ENCODE data around the gene CYTH4. TPM values are rescaled to one million over a fixed set of nuclear protein-coding genes. Genes with fewer than 3 reads are reported as not detected.

The CYTH4 gene
- total RNA-seq, 1 donor from 2014 or later = not detected

GRCh38 chr22:37354670-37355069, 72.4 kb downstream of the CYTH4 start:
- H3K9me3 Mint-ChIP-seq (ENCODE audit: low read depth) = no peaks in the 10 kb centered on the region
- no peak overlapping the region for H3K27ac Mint-ChIP-seq (ENCODE audit: unreplicated experiment)
- DNase-seq (ENCODE audit: low spot score) = no peak
- no peaks in the 10 kb centered on the region for H3K36me3 Mint-ChIP-seq (ENCODE audit: low read depth)
- peaks cover 23% of the 10 kb centered on the region for H3K27me3 Mint-ChIP-seq (ENCODE audit: low read depth)
- H3K4me1 Mint-ChIP-seq (ENCODE audit: low read depth) = peaks cover 3% of the 10 kb centered on the region
- TF ChIP-seq CTCF (IDR thresholded peaks at IDR 0.05) = no peak
- no peak overlapping the region for H3K4me3 Mint-ChIP-seq (ENCODE audit: unreplicated experiment)

- H3K36me3 Mint-ChIP-seq (ENCODE audit: low read depth) = no peaks in the 10 kb centered on the region
- no peak for TF ChIP-seq CTCF (IDR thresholded peaks at IDR 0.05)
- H3K9me3 Mint-ChIP-seq (ENCODE audit: low read depth) = no peaks in the 10 kb centered on the region
- H3K27me3 Mint-ChIP-seq (ENCODE audit: low read depth) = peaks cover 23% of the 10 kb centered on the region
- H3K4me3 Mint-ChIP-seq (ENCODE audit: unreplicated experiment) = no peak overlapping the region
- no peak overlapping the region for H3K27ac Mint-ChIP-seq (ENCODE audit: unreplicated experiment)
- H3K4me1 Mint-ChIP-seq (ENCODE audit: low read depth) = peaks cover 3% of the 10 kb centered on the region
- DNase-seq (ENCODE audit: low spot score) = no peak
These were observed 72.9 kb downstream of the CYTH4 start for GRCh38 chr22:37355174-37355573.

- H3K9me3 Mint-ChIP-seq (ENCODE audit: low read depth) = no peaks in the 10 kb centered on the region
- TF ChIP-seq CTCF (IDR thresholded peaks at IDR 0.05) = no peak
- no peak overlapping the region for H3K27ac Mint-ChIP-seq (ENCODE audit: unreplicated experiment)
- peaks cover 23% of the 10 kb centered on the region for H3K27me3 Mint-ChIP-seq (ENCODE audit: low read depth)
- no peak overlapping the region for H3K4me3 Mint-ChIP-seq (ENCODE audit: unreplicated experiment)
- no peaks in the 10 kb centered on the region for H3K36me3 Mint-ChIP-seq (ENCODE audit: low read depth)
- no peak for DNase-seq (ENCODE audit: low spot score)
- peaks cover 3% of the 10 kb centered on the region for H3K4me1 Mint-ChIP-seq (ENCODE audit: low read depth)
These were observed 74.6 kb downstream of the CYTH4 start for GRCh38 chr22:37356922-37357321.

- H3K27me3 Mint-ChIP-seq (ENCODE audit: low read depth) = peaks cover 20% of the 10 kb centered on the region
- no peak for DNase-seq (ENCODE audit: low spot score)
- H3K4me1 Mint-ChIP-seq (ENCODE audit: low read depth) = peaks cover 3% of the 10 kb centered on the region
- H3K4me3 Mint-ChIP-seq (ENCODE audit: unreplicated experiment) = no peak overlapping the region
- no peak overlapping the region for H3K27ac Mint-ChIP-seq (ENCODE audit: unreplicated experiment)
- no peaks in the 10 kb centered on the region for H3K36me3 Mint-ChIP-seq (ENCODE audit: low read depth)
- no peaks in the 10 kb centered on the region for H3K9me3 Mint-ChIP-seq (ENCODE audit: low read depth)
- no peak for TF ChIP-seq CTCF (IDR thresholded peaks at IDR 0.05)
These were observed 75.3 kb downstream of the CYTH4 start for GRCh38 chr22:37357446-37358075.

GRCh38 chr22:37358386-37358785, 76.1 kb downstream of the CYTH4 start:
- Mint-ChIP-seq H3K27ac (ENCODE audit: unreplicated experiment) (no peak overlapping the region), H3K36me3 (ENCODE audit: low read depth) (no peaks in the 10 kb centered on the region), H3K4me3 (ENCODE audit: unreplicated experiment) (no peak overlapping the region), H3K9me3 (ENCODE audit: low read depth) (no peaks in the 10 kb centered on the region), H3K4me1 (ENCODE audit: low read depth) (peaks cover 3% of the 10 kb centered on the region), H3K27me3 (ENCODE audit: low read depth) (peaks cover 13% of the 10 kb centered on the region)
- no peak for DNase-seq (ENCODE audit: low spot score)
- no peak for TF ChIP-seq CTCF (IDR thresholded peaks at IDR 0.05)
